ENCODE results near the gene MAN1B1.

DNA sequence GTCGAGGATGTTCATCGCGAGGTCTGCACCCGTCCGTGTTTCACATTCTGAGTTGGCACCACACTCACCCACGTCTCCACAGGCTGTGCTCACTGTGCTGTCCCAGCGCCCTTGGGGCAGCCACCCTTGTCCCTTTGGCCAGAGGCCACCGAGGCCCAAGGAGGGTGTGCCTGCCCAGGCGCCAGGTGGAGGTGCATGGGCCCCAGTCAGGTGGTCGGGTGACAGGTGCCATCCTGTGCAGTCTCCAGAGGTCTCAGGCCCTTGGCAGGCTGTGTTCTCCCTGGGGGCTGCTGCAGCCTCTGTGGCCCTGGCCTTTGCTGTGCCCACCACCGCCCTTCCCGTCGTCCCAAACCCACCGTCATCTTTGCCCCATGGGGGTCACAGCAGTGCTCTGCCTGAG, 12.4 kb downstream of the MAN1B1 start:
- TF ChIP-seq, protein P1, sequence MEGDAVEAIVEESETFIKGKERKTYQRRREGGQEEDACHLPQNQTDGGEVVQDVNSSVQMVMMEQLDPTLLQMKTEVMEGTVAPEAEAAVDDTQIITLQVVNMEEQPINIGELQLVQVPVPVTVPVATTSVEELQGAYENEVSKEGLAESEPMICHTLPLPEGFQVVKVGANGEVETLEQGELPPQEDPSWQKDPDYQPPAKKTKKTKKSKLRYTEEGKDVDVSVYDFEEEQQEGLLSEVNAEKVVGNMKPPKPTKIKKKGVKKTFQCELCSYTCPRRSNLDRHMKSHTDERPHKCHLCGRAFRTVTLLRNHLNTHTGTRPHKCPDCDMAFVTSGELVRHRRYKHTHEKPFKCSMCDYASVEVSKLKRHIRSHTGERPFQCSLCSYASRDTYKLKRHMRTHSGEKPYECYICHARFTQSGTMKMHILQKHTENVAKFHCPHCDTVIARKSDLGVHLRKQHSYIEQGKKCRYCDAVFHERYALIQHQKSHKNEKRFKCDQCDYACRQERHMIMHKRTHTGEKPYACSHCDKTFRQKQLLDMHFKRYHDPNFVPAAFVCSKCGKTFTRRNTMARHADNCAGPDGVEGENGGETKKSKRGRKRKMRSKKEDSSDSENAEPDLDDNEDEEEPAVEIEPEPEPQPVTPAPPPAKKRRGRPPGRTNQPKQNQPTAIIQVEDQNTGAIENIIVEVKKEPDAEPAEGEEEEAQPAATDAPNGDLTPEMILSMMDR (IDR thresholded peaks at IDR 0.05): no peak
- no peak for TF ChIP-seq EZH2phosphoT487 (IDR thresholded peaks at IDR 0.05)
- TF ChIP-seq EZH2 (IDR thresholded peaks at IDR 0.05): no peak
